Peyer's patch (tissue), 4 donors: ENCODE data around the gene MACROD2.

Experiments used
- CTCF ChIP-seq, 6 experiments: fragments of 450-650 bp in 4 of 6; fragments of 200-600 bp in 2 of 6; sonication (generic) in 1 of 6; IDR thresholded peaks; one replicate each; pipeline ENCODE4 v1.5.1; 2017 to 2019; ENCODE audit warnings: antibody characterized with exemption in 6 of 6, mild to moderate bottlenecking in 3 of 6, moderate library complexity in 1 of 6
- POLR2A ChIP-seq, 2 donors: fragments of 450-650 bp; IDR thresholded peaks; one replicate each; pipeline ENCODE4 v1.5.1; 2017; ENCODE audit warnings: antibody characterized with exemption in 2 of 2, mild to moderate bottlenecking in 2 of 2, moderate library complexity in 2 of 2

- TF ChIP-seq CTCF (IDR thresholded peaks at IDR 0.05) (no peak), POLR2A (IDR thresholded peaks at IDR 0.05) (no peak)
Observed at GRCh38 chr20:15187612-15188011, 1192.3 kb downstream of the MACROD2 start.
